Mononuclear cell (primary cell): ENCODE data around the gene SPO11. TPM values are rescaled to one million over a fixed set of nuclear protein-coding genes. Genes with fewer than 3 reads are reported as not detected.

Source experiments
- H3K27me3 ChIP-seq: 2 replicates; pipeline ENCODE4 v1.6.0; 2011; ENCODE audit warnings: low read length, control low read depth; ENCODE audit not compliant: insufficient read depth
- H3K4me1 ChIP-seq: 2 replicates; pipeline ENCODE4 v1.5.1; 2011; ENCODE audit warnings: mild to moderate bottlenecking, low read length, control low read depth; ENCODE audit not compliant: insufficient read depth
- H3K4me3 ChIP-seq: 2 replicates; pipeline ENCODE4 v1.5.1; 2011; ENCODE audit warnings: mild to moderate bottlenecking, low read length, moderate library complexity
- H3K9me3 ChIP-seq: 2 replicates; pipeline ENCODE4 v1.5.1; 2011; ENCODE audit warnings: low read depth, mild to moderate bottlenecking, control low read depth, low read length
- total RNA-seq: library from RNA; depleted of rRNA; stranded (reverse); fragments of >200 nt; gene quantifications from one replicate; pipeline ENCODE4 v1.2.3, GENCODE V29; 2012

Gene SPO11
- total RNA-seq, 1 donor: not detected

DNA sequence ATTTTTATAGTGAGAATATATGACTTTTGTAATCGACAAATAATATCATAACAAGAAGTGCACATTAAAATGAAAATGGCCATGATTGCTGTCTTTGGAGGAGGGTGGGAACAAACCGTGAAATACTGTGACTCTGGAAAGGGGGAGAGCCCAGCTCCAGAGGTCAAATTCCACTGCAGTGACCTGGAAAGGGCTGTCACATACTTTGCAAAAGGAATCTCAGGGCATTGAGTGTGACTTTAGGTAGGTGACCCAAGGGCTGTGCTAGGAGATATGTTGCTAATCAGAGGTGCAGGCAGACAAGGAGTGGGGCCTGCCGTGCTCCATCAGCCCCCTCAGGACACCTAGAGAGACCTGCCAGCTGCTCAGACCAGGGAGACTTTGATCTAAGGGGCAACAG, 35.1 kb upstream of the SPO11 start:
- Histone ChIP-seq H3K27me3 (no peaks in the 10 kb centered on the region), H3K4me1 (no peaks in the 10 kb centered on the region)

DNA sequence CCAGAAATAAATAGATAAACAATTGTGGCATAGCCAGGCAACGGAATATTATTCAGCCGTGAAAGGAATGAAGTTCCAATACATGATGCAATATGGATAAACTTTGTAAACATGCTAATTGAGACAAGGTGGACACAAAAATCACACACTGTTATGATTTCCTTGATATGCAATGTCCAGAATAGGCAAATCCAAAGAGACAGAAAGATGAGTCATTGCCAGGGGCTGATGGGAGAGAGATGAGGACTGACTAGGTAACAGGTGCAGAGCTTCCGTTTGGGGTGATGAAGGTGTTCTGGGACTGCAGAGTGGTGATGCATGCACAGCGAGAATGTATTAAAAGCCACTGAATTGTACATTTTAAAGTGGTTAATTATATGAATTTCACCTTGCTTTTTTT, 31.1 kb upstream of the SPO11 start:
- H3K4me1 ChIP-seq: no peaks in the 10 kb centered on the region
- no peaks in the 10 kb centered on the region for H3K27me3 ChIP-seq
- no peaks in the 10 kb centered on the region for H3K9me3 ChIP-seq
- no peak overlapping the region for H3K4me3 ChIP-seq

More for the DNA sequence above, 35.1 kb upstream of the SPO11 start:
- Histone ChIP-seq H3K4me3 (no peak overlapping the region), H3K9me3 (no peaks in the 10 kb centered on the region)

DNA sequence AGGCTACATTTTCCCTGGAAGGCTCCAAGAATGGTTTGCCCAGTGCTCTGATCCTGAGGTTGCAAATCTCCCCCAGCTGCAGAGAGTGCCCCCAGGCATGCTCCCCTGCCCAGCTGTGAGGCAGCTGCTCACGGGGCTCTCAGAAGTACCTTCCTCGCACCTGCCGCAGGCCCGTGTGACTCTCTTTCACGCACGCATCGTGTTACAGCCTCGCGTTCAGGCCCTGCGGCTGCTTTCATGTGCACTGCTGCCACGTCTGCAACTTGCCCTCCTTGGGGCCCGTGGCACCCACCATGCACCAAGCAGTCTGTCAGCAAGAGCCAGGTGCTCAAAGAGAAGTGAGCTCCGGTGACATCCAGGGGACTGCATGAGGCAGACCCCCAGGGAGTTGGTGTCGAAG, 28.6 kb upstream of the SPO11 start:
- no peaks in the 10 kb centered on the region for H3K4me1 ChIP-seq
- no peaks in the 10 kb centered on the region for H3K9me3 ChIP-seq
- no peaks in the 10 kb centered on the region for H3K27me3 ChIP-seq
- H3K4me3 ChIP-seq: no peak overlapping the region

DNA sequence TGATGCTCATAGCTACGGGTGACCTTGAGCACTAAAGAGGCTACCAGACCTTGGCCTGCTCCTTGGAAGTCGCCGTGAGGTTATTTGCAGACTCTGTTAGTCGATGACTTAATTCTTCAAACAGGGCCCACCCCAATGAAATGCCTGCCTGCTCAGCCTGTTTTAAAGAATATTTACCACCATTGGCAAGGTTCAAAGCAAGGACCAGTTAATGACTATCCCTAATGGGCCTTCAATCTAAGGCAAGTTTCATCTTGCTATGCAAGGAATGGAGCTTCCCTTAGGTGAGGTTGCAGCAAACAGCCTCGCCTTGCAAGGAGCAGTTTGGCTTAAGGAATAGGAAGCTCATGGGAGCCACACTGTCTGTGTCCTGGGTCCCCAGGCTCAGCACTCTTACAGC, 22.9 kb upstream of the SPO11 start:
- Histone ChIP-seq H3K4me1 (no peaks in the 10 kb centered on the region), H3K9me3 (no peaks in the 10 kb centered on the region), H3K4me3 (no peak overlapping the region), H3K27me3 (no peaks in the 10 kb centered on the region)

DNA sequence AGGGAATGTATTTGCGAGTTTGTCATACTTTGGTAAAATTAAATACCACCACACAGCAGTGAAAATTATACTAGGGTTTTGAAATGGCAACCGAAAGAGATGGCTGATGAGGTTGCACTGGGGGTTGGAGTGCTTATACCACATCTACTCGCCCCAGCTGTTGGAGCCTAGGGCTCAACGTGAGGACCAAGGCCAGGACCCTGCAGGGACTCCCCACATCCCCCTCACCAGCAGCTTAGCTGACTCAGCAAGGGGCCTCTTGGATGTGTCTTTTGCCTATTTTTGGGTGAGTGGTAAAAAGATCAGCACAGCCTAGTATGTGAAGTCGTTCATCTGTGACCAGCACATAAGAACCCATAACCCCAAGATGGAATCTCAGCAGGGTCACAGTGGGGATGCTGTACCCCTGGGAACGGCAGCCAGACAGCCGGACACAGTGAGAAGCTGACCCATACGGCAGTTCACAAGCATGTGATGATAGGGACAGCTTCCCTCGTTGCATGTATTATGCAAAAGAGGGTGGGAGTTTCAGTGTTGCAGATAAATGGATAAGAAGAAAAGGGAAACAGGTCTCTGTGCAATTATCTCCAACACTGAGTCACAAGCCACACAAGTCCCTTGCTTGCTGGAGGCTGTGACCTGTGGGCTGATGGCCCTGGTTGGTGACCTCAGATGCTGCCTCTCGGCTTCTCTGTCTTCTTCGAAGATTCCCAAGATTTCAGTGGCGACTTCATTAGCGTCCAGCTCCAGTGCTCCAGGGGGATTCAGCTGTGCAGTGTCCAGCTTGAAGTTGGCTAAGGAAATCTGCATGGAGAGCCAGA, 20.9 kb upstream of the SPO11 start:
- Histone ChIP-seq H3K9me3 (no peaks in the 10 kb centered on the region), H3K4me1 (no peaks in the 10 kb centered on the region), H3K4me3 (no peak overlapping the region), H3K27me3 (no peaks in the 10 kb centered on the region)

DNA sequence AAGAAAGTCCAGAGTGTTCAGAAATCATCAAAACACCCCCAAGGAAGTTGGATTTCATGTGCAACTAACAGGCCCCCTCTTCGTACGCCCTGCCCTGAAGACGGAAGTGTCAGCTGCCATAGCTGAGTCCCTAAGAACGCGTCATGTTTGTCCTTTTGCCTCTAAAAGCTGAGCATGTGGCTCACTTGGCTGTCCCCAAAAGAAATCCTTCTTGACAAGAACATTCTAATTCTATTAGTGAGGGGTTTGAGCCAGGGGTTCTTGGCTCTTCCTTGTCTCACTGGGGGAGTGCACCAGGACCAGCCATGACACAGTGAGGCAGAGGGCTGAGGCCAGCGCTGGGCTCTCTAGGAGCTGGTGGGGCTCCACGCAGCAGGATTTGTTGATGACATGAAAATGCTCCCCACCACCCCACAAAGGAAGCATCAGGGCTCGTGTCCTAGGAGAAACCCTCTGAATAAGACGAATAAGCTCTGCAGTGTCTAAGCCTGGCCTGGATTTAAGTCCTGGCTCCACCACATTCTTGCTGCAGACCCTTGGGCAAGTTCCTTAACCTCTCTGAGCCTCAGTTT, 20.0 kb upstream of the SPO11 start:
- Histone ChIP-seq H3K9me3 (no peaks in the 10 kb centered on the region), H3K4me1 (no peaks in the 10 kb centered on the region), H3K27me3 (no peaks in the 10 kb centered on the region), H3K4me3 (no peak overlapping the region)

DNA sequence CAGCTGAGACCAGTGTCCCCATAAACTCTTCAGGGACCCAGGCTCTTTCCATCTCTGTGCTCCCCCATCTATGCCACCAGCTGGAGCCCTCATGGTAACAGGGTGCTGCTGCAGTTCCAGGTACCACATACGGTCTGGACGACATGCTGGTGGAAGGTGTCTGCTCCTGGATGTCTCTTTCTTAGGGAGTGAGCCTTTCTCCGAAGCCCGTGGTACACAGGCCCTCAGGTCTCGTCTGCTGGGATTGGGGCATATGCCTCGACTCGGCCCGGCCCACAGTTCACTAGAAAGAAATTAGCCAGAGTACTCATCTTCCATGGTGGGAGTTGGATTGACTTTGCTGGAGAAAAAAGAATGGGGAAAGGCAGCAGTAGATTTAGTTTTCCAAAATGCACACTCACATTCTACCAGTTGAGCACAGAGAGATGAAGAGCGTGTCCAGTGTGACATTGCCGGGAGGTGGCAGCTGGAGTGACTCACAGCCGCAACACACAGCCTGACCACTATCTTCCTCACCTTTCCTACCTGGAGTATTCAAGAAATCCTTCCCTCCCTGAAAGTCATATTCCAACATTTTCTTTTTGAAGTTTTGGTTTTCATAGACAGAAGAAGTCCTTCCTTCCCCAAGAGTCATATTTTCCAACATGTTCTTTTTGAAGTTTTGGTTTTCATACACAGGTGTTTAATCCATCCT, 18.6 kb upstream of the SPO11 start:
- Histone ChIP-seq H3K27me3 (no peaks in the 10 kb centered on the region), H3K4me1 (no peaks in the 10 kb centered on the region), H3K4me3 (no peak overlapping the region), H3K9me3 (no peaks in the 10 kb centered on the region)

DNA sequence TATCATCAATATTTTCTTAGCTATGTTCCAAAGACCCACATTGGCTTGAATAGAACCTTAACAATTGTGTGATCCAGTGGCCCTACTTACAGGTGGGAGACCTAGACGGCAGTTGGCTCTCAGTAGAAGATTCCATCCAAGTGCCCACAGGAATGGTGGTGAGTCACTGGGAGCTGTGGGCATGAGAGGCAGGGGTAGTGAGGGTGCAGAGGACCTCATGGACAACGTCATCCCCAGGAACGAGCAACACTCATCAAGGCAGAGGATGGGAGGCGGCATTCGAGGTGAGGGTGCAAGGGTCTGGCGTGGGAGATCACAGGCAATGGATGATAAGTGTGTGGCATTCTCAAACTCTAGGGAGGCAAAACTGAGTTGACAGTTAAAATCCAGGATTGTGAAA, 17.5 kb upstream of the SPO11 start:
- no peaks in the 10 kb centered on the region for H3K9me3 ChIP-seq
- no peak overlapping the region for H3K4me3 ChIP-seq
- H3K4me1 ChIP-seq: no peaks in the 10 kb centered on the region
- no peaks in the 10 kb centered on the region for H3K27me3 ChIP-seq

DNA sequence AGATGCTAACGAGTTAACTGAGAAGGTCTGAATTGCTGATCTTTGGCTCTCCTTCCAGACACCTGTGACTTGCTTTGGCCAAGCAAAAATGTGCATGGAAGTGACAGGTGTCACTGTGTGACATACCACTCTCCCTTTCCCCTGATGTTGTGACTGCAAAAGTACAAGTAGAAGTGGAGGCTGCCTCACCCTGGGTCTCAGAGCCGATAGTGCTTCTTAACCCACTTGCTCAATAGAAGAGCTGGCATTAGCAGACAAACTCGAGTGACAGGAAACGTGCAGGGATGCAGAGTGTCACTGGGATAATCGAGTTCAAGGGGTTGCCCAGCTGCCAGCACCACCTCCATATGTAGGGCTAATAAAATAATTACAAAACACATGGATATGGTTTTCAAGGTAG, 16.4 kb upstream of the SPO11 start:
- Histone ChIP-seq H3K4me3 (no peak overlapping the region), H3K27me3 (no peaks in the 10 kb centered on the region), H3K4me1 (no peaks in the 10 kb centered on the region), H3K9me3 (no peaks in the 10 kb centered on the region)

DNA sequence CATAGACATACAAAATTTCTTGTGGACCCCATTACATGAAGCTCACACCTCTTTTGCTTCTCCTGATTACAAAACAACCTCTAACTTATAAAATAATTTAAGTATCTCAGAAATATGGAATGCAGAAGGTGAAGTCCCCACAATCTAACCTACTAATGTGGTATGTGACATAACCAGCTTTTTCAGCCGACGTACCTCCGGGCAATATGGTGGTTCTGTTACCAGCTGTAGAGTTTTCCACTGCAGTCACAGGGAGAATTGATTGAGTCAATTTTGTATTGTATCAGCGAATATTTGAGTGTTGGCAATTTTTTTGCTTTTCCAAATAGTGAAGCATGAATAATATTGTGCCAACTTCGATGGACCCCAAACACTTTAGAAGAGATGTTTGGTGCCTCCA, 15.7 kb upstream of the SPO11 start:
- H3K4me1 ChIP-seq: no peaks in the 10 kb centered on the region
- H3K4me3 ChIP-seq: no peak overlapping the region
- H3K9me3 ChIP-seq: no peaks in the 10 kb centered on the region
- H3K27me3 ChIP-seq: no peaks in the 10 kb centered on the region

DNA sequence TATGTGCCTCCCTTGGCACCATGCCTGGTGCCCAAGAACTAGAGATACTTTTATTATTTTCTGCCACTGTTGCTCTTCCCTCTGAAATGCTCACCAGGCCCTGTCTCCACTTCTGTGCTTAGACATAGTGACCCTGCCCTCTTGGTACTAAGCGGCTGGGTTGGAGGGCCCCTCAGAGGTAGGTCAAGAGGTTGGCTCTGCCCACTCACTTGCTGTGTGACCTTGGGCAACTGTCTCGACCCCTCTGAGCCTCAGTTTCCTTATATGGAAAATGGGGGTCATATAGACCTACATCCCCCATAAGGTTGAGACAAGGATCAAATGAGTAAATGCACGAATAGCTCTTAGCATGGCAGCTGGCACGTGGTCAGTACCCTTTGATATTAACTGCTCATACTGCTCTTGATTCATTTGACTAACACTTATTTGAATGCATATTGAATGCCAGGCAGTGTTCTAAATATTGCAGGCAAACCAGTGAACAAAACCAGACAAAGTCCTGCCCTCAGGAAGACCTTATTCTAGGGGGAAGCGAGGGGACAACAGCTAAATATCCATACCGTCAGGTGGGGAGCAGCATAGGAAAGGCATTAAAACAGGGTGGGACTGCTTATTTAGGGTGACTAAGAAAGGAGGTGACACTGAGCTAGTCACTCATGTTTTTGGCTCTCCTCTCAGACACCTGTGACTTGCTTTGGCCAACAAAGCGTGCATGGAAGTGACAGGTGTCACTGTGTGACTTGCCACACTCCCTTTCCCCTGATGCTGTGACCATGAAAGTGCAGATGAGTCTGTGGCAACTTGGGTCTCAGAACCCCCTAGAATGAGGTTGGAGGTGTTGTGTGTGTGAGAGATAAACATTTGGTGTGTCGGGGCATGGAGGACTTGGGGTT, 14.3 kb upstream of the SPO11 start:
- no peaks in the 10 kb centered on the region for H3K9me3 ChIP-seq
- no peaks in the 10 kb centered on the region for H3K27me3 ChIP-seq
- no peak overlapping the region for H3K4me3 ChIP-seq
- H3K4me1 ChIP-seq: no peaks in the 10 kb centered on the region

DNA sequence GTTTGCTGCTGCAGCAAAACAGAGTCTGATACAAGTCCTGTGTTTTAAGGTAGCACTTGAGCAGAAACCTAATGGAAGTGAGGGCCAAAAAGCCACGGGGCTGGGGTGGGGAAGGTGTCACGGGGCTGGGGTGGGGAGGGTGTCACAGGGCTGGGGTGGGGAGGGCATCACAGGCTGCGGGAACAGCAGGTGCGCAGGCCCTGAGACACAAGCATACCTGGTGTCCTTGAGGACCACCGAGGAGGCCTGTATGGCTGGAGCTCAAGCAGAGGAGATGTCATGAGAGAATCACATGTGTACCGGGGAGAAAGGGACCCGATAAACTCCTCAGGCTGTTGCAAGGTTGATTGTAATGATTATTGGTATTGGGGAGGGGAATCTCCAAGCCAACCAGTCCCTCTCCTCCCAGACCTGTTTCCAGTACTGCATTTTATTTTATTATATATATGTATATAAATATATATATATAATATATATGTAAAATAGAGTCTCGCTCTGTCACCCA, 13.6 kb upstream of the SPO11 start:
- Histone ChIP-seq H3K4me3 (no peak overlapping the region), H3K27me3 (no peaks in the 10 kb centered on the region), H3K4me1 (no peaks in the 10 kb centered on the region), H3K9me3 (no peaks in the 10 kb centered on the region)

DNA sequence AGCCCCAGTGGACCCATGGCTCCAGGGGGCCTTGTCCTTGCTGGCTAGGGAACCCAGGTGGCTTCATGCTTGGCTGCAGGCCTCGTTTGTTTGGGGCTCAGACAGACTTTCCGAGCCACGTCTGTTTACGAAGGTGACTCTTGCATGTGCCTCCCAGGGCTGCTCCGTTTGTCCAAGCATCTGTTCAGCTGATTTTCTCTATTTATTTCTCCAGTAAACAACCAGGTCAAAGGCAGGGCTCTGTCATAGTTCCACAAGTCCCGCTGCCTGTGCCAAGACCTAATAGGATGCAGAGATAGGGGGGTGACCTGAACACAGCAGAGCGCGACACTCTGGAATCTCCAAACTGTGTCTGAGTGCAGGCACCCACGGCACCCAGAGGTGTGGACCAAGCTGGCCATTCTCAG, 12.8 kb upstream of the SPO11 start:
- Histone ChIP-seq H3K27me3 (no peaks in the 10 kb centered on the region), H3K9me3 (no peaks in the 10 kb centered on the region), H3K4me3 (no peak overlapping the region), H3K4me1 (no peaks in the 10 kb centered on the region)

DNA sequence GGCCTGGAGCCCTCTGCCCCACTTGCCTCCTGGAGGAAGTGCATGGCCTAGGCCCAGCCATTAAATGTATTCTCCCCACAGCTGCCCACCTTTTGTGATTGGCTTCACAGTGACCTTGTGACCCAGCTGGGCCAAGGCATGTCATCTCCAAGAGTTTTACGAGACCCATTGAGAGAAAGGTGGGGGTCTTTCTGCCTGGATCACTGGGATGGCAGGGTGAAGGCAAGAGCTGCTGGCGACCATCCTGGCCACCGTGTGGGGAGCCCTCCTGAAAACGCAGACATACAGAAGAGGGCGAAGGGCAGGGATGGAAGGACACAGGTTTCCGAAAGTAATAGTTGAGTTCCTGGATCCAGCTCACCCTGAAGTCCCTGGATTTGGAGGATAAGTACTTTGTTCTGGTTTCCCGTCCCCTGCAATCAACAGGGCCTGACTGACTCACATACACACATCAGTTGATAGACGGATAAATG, 12.3 kb upstream of the SPO11 start:
- no peak overlapping the region for H3K4me3 ChIP-seq
- no peaks in the 10 kb centered on the region for H3K4me1 ChIP-seq
- H3K27me3 ChIP-seq: peaks cover 2% of the 10 kb centered on the region
- H3K9me3 ChIP-seq: no peaks in the 10 kb centered on the region
